ENCODE measurements around the gene MYH11.
"Not testable (repeated sequence)": the region's sequence is repeated elsewhere in the genome, so short reads cannot be mapped to it uniquely, and the experiment has no call there.

MYH11 gene

DNA sequence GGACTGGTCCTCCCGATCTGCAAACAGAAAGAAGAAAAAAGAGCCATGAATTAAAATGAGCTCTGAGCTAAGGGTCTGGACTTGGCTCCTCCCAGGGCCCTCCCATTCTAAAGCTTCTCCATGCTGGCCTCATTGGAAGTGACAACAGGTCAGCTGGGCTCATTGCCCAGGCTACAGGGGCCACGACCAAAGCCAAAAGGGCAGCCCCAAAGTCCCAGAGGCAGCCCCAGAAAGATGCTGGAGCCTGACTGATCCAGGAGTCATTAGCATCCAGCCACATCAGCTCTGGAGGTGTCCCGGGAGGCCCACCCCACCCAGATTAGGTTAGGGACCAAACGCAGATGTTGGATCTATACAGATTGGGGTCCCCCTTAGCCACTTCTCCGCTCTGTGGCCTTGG is 58.2 kb downstream of the MYH11 start:
- Mint-ChIP-seq H3K9me3 (peaks cover 13% of the 10 kb centered on the region), H3K27ac (no peak overlapping the region), H3K4me1 (peaks cover 11% of the 10 kb centered on the region), H3K27me3 (ENCODE audit: low read depth) (peaks cover 5% of the 10 kb centered on the region), H3K36me3 (ENCODE audit: low read depth) (no peaks in the 10 kb centered on the region), H3K4me3 (no peak overlapping the region)
- TF ChIP-seq, protein P1, sequence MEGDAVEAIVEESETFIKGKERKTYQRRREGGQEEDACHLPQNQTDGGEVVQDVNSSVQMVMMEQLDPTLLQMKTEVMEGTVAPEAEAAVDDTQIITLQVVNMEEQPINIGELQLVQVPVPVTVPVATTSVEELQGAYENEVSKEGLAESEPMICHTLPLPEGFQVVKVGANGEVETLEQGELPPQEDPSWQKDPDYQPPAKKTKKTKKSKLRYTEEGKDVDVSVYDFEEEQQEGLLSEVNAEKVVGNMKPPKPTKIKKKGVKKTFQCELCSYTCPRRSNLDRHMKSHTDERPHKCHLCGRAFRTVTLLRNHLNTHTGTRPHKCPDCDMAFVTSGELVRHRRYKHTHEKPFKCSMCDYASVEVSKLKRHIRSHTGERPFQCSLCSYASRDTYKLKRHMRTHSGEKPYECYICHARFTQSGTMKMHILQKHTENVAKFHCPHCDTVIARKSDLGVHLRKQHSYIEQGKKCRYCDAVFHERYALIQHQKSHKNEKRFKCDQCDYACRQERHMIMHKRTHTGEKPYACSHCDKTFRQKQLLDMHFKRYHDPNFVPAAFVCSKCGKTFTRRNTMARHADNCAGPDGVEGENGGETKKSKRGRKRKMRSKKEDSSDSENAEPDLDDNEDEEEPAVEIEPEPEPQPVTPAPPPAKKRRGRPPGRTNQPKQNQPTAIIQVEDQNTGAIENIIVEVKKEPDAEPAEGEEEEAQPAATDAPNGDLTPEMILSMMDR (IDR thresholded peaks at IDR 0.05; ENCODE audit: unreplicated experiment in 3 of 3): no peak

DNA sequence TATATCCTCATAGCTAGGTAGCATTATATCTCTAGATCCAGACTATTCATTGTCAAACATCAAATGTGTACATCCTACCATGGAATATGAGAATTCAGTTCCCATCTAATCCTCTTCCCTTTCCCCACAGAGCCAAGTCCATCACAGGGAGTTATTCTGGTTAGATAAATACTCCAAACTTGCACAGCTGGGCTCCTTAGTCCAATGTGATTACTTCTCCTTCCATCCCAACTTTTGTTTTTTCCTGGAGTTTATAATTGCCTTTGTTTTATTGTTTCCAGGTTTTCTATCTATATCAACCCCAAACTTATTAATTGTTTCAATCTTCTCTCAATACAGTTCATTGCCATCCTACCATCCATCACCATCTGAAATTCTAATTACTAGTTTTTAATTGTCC is 59.9 kb downstream of the MYH11 start:
- Mint-ChIP-seq H3K27me3 (ENCODE audit: low read depth) (peaks cover 8% of the 10 kb centered on the region), H3K36me3 (ENCODE audit: low read depth) (no peaks in the 10 kb centered on the region)
- TF ChIP-seq, protein P1 (IDR thresholded peaks at IDR 0.05; ENCODE audit: unreplicated experiment in 3 of 3): no peak

DNA sequence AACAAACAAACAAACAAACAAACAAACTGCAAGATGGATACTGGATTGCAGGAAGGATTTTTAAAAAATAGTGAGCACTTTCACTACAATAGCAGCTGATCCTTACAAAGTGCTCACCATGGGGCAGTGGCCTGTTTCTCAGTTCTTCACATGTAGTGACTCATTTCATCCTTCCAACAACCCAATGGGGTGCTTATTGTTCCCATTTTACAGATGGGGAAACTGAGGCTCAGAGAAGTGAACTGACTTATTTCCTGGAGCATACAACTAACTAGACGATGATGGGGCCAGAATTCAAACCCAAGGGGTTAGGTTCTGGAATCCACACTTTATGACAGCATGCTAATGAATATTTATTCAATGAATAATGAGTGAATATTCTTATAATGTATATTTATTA is 61.2 kb downstream of the MYH11 start:
- Mint-ChIP-seq H3K4me1 (peaks cover 8% of the 10 kb centered on the region), H3K27me3 (ENCODE audit: low read depth) (peaks cover 8% of the 10 kb centered on the region), H3K36me3 (ENCODE audit: low read depth) (no peaks in the 10 kb centered on the region), H3K9me3 (peaks cover 13% of the 10 kb centered on the region), H3K4me3 (no peak overlapping the region), H3K27ac (no peak overlapping the region)
- TF ChIP-seq, protein P1 (IDR thresholded peaks at IDR 0.05; ENCODE audit: unreplicated experiment in 3 of 3): no peak

More for the DNA sequence above, 59.9 kb downstream of the MYH11 start:
- Mint-ChIP-seq H3K4me1 (peaks cover 7% of the 10 kb centered on the region), H3K4me3 (no peak overlapping the region), H3K9me3 (peaks cover 13% of the 10 kb centered on the region), H3K27ac (no peak overlapping the region)

DNA sequence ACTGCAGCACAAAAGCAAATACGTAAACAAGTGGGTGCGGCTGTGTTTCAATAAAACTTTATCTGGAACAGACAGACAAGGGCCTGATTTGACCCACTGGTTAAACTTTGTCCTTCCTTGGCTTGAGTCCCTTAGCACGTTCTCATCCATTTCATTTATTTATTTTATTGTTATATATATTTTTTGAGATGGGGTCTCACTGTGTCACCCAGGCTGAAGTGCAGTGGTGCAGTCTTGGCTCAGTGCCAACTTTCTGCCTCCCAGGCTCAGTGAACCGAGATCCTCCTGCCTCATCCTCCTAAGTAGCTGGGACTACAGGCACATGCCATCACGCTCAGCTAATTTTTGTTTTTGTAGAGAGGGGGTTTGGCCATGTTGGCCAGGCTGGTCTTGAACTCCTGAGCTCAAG is 64.3 kb downstream of the MYH11 start:
- no peak overlapping the region for H3K4me3 Mint-ChIP-seq
- no peaks in the 10 kb centered on the region for H3K36me3 Mint-ChIP-seq (ENCODE audit: low read depth)
- TF ChIP-seq, protein P1 (IDR thresholded peaks at IDR 0.05; ENCODE audit: unreplicated experiment in 3 of 3): no peak
- peak overlapping the region in 1 of 3 experiments; percentile 32 for H3K27ac Mint-ChIP-seq
- H3K4me1 Mint-ChIP-seq: peaks cover 21% of the 10 kb centered on the region
- H3K9me3 Mint-ChIP-seq: peaks cover 11% of the 10 kb centered on the region
- H3K27me3 Mint-ChIP-seq (ENCODE audit: low read depth): peaks cover 5% of the 10 kb centered on the region

DNA sequence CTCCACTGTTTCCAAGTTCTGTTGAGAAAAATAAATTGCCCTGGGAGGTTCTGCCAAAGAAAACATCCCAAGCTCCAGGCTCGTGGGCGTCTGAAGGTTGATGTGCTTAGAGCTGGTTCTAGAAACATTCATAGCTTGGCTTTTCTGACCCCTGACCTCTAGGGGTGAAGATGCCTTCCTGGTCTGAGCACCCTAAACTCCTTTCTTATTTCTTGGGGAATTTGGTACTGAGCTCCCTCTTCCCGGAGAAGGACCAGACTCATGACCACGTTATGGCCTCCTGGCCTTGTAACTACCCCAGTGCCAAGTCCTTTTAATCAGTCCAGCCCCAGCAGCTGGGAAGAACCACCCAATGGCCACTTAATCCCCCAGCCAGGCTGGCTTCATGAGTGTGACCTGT is 66.4 kb downstream of the MYH11 start:
- TF ChIP-seq, protein P1 (IDR thresholded peaks at IDR 0.05; ENCODE audit: unreplicated experiment in 3 of 3): no peak
- Mint-ChIP-seq H3K27ac (peak overlapping the region in 2 of 3 experiments; percentile 81 to 84), H3K36me3 (ENCODE audit: low read depth) (no peaks in the 10 kb centered on the region), H3K4me1 (peaks cover 21% of the 10 kb centered on the region), H3K4me3 (no peak overlapping the region), H3K9me3 (no peaks in the 10 kb centered on the region), H3K27me3 (ENCODE audit: low read depth) (peaks cover 11% of the 10 kb centered on the region)

DNA sequence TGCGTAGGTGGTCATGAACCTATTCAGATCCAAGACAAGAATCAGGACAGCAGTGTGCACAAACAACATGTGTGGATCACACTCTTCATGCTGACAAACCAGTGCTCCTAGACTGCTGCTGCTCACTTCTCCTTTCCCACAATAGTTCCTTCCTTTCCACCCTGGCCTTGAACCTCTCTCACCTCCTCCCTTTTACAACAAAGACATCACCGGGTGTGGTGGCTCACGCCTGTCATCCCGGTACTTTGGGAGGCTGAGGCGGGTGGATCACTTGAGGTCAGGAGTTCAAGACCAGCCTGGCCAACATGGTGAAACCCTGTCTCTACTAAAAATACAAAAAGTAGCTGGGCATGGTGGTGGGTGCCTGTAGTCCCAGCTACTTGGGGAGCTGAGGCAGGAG is 67.0 kb downstream of the MYH11 start:
- H3K9me3 Mint-ChIP-seq; H3K4me3 Mint-ChIP-seq; H3K27ac Mint-ChIP-seq; H3K36me3 Mint-ChIP-seq (ENCODE audit: low read depth): not testable (repeated sequence)
- Mint-ChIP-seq H3K27me3 (ENCODE audit: low read depth) (peaks cover 11% of the 10 kb centered on the region), H3K4me1 (peaks cover 21% of the 10 kb centered on the region)
